Neural cell (in vitro differentiated cells): Measurements from ENCODE around the gene KCNMB2. TPM values are rescaled to one million over a fixed set of nuclear protein-coding genes. Genes with fewer than 3 reads are reported as not detected.

ENCODE experiments used
- H2AFZ ChIP-seq: fragments of 200-600, 300-800 bp; sonication (generic), shearing (Covaris generic); 2 replicates; pipeline ENCODE4 v1.6.0; 2014; ENCODE audit warnings: low read depth, mild to moderate bottlenecking, antibody characterized with exemption, low read length, moderate library complexity
- H3F3A ChIP-seq: fragments of 200-600 bp; shearing (Covaris generic); 2 replicates; pipeline ENCODE4 v1.6.1; 2016; ENCODE audit warnings: mild to moderate bottlenecking, moderate library complexity, mixed read lengths, antibody characterized with exemption, low read length; ENCODE audit not compliant: insufficient read depth, poor library complexity, severe bottlenecking
- H3K27ac ChIP-seq: fragments of 200-600, 300-800 bp; sonication (generic), shearing (Covaris generic); 2 replicates; pipeline ENCODE4 v1.5.1; 2014; ENCODE audit warnings: mild to moderate bottlenecking, low read length, moderate library complexity
- H3K27me3 ChIP-seq: fragments of 300-800, 200-600 bp; sonication (generic), shearing (Covaris generic); 2 replicates; pipeline ENCODE4 v1.6.0; 2014; ENCODE audit warnings: mild to moderate bottlenecking, low read depth, low read length, moderate library complexity; ENCODE audit not compliant: insufficient read depth
- H3K36me3 ChIP-seq: fragments of 300-800, 200-600 bp; sonication (generic), shearing (Covaris generic); 2 replicates; pipeline ENCODE4 v1.5.1; 2014; ENCODE audit warnings: mild to moderate bottlenecking, antibody characterized with exemption, low read length, moderate library complexity; ENCODE audit not compliant: insufficient read depth
- H3K4me2 ChIP-seq: fragments of 300-800, 200-600 bp; sonication (generic), shearing (Covaris generic); 2 replicates; pipeline ENCODE4 v1.6.0; 2014; ENCODE audit warnings: mild to moderate bottlenecking, low read length
- H3K4me3 ChIP-seq: fragments of 300-800, 200-600 bp; sonication (generic), shearing (Covaris generic); 2 replicates; pipeline ENCODE4 v1.5.1; 2014; ENCODE audit warnings: mild to moderate bottlenecking, low read length, moderate library complexity
- H3K79me2 ChIP-seq: fragments of 200-600 bp; shearing (Covaris generic); replicated peaks from 2 replicates; pipeline ENCODE4 v1.6.0; 2014; ENCODE audit warnings: mild to moderate bottlenecking, low read length, moderate library complexity; ENCODE audit not compliant: insufficient read depth
- H3K9ac ChIP-seq: fragments of 300-800, 200-600 bp; sonication (generic), shearing (Covaris generic); 2 replicates; pipeline ENCODE4 v1.6.1; 2016; ENCODE audit warnings: mild to moderate bottlenecking, low read length, mixed read lengths
- H3K9me2 ChIP-seq: fragments of 200-600 bp; shearing (Covaris generic); 2 replicates; pipeline ENCODE4 v1.6.1; 2016; ENCODE audit warnings: mild to moderate bottlenecking, low read length, mixed read lengths; ENCODE audit not compliant: insufficient read depth
- H3K9me3 ChIP-seq: fragments of 200-600, 300-800 bp; sonication (generic), shearing (Covaris generic); 2 replicates; pipeline ENCODE4 v1.6.1; 2016; ENCODE audit warnings: mild to moderate bottlenecking, mixed run types, low read length, moderate library complexity, mixed read lengths
- H4K20me1 ChIP-seq: fragments of 200-600 bp; shearing (Covaris generic); 2 replicates; pipeline ENCODE4 v1.6.1; 2016; ENCODE audit warnings: mild to moderate bottlenecking, mixed run types; ENCODE audit not compliant: insufficient read depth
- EP300 ChIP-seq: fragments of 450-650 bp; conservative IDR thresholded peaks from 2 replicates; pipeline ENCODE4 v1.6.1; 2014; ENCODE audit warnings: antibody characterized with exemption, mild to moderate bottlenecking, moderate library complexity; ENCODE audit not compliant: poor library complexity, severe bottlenecking
- EZH2 ChIP-seq: fragments of 200-600, 300-800 bp; shearing (Covaris generic), sonication (generic); IDR thresholded peaks from 2 replicates; pipeline ENCODE4 v1.6.1; 2014; ENCODE audit warnings: antibody characterized with exemption, low read length, borderline replicate concordance, mild to moderate bottlenecking; ENCODE audit not compliant: insufficient read depth, poor library complexity, severe bottlenecking
- MXI1 ChIP-seq: fragments of 450-650 bp; conservative IDR thresholded peaks from 2 replicates; pipeline ENCODE4 v1.6.1; 2014; ENCODE audit warnings: antibody characterized with exemption, mild to moderate bottlenecking; ENCODE audit not compliant: poor library complexity, severe bottlenecking
- POLR2AphosphoS5 ChIP-seq: IDR thresholded peaks from 2 replicates; pipeline ENCODE4 v1.6.1; 2012
- RAD21 ChIP-seq: fragments of 450-650 bp; conservative IDR thresholded peaks from 2 replicates; pipeline ENCODE4 v1.6.1; 2014; ENCODE audit warnings: antibody characterized with exemption, mild to moderate bottlenecking, moderate library complexity
- SMC3 ChIP-seq: fragments of 450-650 bp; conservative IDR thresholded peaks from 2 replicates; pipeline ENCODE4 v1.6.1; 2014; ENCODE audit warnings: antibody characterized with exemption, mild to moderate bottlenecking, moderate library complexity; ENCODE audit not compliant: poor library complexity
- TAF1 ChIP-seq: IDR thresholded peaks from 2 replicates; pipeline ENCODE4 v1.6.1; 2012; ENCODE audit warnings: low read depth
- polyA plus RNA-seq: library from polyadenylated mRNA; depleted of rRNA; stranded (reverse); fragments of >200 nt; gene quantifications from 2 replicates; pipeline ENCODE4 v1.2.3, GENCODE V29; 2014
- TF ChIP-seq, protein P1 (sequence below): fragments of 450-650 bp; IDR thresholded peaks from 2 replicates; pipeline ENCODE4 v1.5.1; 2014; ENCODE audit warnings: antibody characterized with exemption, mild to moderate bottlenecking, moderate library complexity; ENCODE audit not compliant: poor library complexity, severe bottlenecking
- TF ChIP-seq, protein P2 (sequence below): IDR thresholded peaks from 2 replicates; pipeline ENCODE4 v1.6.1; 2012; ENCODE audit warnings: borderline replicate concordance

Gene KCNMB2
- polyA plus RNA-seq, 1 donor from 2014 or later = 0.93 TPM

DNA sequence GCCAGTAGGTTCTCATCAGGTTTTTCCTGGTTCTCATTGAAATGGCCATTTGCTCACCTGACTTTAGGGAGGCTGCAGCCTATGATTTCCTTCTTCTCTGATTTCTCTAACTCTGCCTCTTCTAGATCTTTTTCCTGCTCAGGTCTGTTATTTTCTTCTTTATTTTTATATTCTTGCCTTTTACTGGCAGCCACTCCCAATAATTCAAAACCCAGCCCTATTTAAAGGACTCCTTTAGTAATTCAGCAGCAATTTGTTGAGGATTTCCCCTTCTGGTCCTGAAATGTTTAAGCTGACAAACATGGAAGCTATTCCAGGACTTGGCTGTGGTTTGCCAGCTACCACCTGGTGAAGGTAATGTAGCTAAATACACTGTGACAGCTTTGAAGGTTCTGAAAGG is 333.8 kb downstream of the KCNMB2 start:
- H3K27ac ChIP-seq = no peak overlapping the region
- TF ChIP-seq EP300 = no peak
- TF ChIP-seq POLR2AphosphoS5 = no peak
- TF ChIP-seq RAD21 = no peak
- no peak for TF ChIP-seq TAF1
- TF ChIP-seq, protein P1, sequence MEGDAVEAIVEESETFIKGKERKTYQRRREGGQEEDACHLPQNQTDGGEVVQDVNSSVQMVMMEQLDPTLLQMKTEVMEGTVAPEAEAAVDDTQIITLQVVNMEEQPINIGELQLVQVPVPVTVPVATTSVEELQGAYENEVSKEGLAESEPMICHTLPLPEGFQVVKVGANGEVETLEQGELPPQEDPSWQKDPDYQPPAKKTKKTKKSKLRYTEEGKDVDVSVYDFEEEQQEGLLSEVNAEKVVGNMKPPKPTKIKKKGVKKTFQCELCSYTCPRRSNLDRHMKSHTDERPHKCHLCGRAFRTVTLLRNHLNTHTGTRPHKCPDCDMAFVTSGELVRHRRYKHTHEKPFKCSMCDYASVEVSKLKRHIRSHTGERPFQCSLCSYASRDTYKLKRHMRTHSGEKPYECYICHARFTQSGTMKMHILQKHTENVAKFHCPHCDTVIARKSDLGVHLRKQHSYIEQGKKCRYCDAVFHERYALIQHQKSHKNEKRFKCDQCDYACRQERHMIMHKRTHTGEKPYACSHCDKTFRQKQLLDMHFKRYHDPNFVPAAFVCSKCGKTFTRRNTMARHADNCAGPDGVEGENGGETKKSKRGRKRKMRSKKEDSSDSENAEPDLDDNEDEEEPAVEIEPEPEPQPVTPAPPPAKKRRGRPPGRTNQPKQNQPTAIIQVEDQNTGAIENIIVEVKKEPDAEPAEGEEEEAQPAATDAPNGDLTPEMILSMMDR = no peak
- no peak for TF ChIP-seq EZH2
- TF ChIP-seq MXI1 = no peak
- no peak for TF ChIP-seq SMC3
- TF ChIP-seq, protein P2, sequence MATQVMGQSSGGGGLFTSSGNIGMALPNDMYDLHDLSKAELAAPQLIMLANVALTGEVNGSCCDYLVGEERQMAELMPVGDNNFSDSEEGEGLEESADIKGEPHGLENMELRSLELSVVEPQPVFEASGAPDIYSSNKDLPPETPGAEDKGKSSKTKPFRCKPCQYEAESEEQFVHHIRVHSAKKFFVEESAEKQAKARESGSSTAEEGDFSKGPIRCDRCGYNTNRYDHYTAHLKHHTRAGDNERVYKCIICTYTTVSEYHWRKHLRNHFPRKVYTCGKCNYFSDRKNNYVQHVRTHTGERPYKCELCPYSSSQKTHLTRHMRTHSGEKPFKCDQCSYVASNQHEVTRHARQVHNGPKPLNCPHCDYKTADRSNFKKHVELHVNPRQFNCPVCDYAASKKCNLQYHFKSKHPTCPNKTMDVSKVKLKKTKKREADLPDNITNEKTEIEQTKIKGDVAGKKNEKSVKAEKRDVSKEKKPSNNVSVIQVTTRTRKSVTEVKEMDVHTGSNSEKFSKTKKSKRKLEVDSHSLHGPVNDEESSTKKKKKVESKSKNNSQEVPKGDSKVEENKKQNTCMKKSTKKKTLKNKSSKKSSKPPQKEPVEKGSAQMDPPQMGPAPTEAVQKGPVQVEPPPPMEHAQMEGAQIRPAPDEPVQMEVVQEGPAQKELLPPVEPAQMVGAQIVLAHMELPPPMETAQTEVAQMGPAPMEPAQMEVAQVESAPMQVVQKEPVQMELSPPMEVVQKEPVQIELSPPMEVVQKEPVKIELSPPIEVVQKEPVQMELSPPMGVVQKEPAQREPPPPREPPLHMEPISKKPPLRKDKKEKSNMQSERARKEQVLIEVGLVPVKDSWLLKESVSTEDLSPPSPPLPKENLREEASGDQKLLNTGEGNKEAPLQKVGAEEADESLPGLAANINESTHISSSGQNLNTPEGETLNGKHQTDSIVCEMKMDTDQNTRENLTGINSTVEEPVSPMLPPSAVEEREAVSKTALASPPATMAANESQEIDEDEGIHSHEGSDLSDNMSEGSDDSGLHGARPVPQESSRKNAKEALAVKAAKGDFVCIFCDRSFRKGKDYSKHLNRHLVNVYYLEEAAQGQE = no peak
- H3K9me3 ChIP-seq = no peaks in the 10 kb centered on the region
- H3K27me3 ChIP-seq = no peaks in the 10 kb centered on the region
- no peaks in the 10 kb centered on the region for H3K9me2 ChIP-seq
- no peaks in the 10 kb centered on the region for H3K79me2 ChIP-seq
- no peak overlapping the region for H2AFZ ChIP-seq
- no peak overlapping the region for H3K4me2 ChIP-seq
- H3F3A ChIP-seq = no peaks in the 10 kb centered on the region
- H3K36me3 ChIP-seq = no peaks in the 10 kb centered on the region
- no peak overlapping the region for H3K9ac ChIP-seq
- no peaks in the 10 kb centered on the region for H4K20me1 ChIP-seq
- H3K4me3 ChIP-seq = no peak overlapping the region

DNA sequence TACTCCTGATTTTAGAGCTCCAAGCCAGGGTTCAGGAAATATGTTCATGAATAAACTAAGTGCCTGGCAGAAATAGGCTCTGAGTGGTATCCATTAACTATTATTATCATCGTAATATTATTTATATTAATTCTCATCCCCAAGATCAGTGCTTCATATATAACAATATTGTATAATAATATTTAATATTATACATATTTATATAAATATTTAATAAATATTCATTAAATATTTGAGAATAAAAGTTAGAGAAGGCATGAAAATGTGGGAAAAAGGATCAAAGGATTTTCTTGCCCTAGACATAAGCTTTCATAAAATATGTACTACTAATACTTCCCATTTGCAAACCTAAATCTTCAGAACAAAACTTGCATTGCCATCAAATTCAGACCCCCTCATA is 338.9 kb downstream of the KCNMB2 start:
- Histone ChIP-seq H3K9ac (no peak overlapping the region), H3K9me2 (no peaks in the 10 kb centered on the region), H3K4me2 (no peak overlapping the region), H2AFZ (no peak overlapping the region), H3K36me3 (no peaks in the 10 kb centered on the region), H3K9me3 (no peaks in the 10 kb centered on the region), H4K20me1 (no peaks in the 10 kb centered on the region), H3K4me3 (no peak overlapping the region), H3K27ac (no peak overlapping the region), H3K79me2 (no peaks in the 10 kb centered on the region), H3F3A (no peaks in the 10 kb centered on the region), H3K27me3 (no peaks in the 10 kb centered on the region)
- no peak for TF ChIP-seq TAF1
- no peak for TF ChIP-seq EP300
- TF ChIP-seq RAD21 = no peak

DNA sequence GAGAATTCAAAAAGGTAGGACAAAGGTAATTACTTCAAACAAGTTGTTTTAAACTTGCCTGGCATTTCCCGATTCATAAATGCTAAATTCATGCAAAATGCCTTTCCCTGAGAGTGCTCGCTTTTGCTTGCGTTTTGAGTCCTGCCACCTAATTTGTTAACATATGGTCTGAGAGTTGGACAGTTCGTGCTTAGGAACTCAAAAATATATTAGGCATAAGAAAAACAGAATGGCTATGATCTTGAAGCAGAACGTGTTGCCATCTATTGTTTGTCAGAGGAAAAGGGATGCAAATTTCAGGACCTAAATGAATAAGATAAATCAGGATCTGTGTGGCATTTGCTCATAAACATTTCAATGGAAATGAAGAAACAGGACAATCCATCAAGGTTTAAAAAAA is 339.6 kb downstream of the KCNMB2 start:
- H3K9me2 ChIP-seq = no peaks in the 10 kb centered on the region
- no peak overlapping the region for H3K9ac ChIP-seq
- no peak overlapping the region for H3K27ac ChIP-seq
- H3K4me3 ChIP-seq = no peak overlapping the region
- H3K36me3 ChIP-seq = no peaks in the 10 kb centered on the region
- H4K20me1 ChIP-seq = no peaks in the 10 kb centered on the region
- H3K79me2 ChIP-seq = no peaks in the 10 kb centered on the region
- no peak overlapping the region for H3K4me2 ChIP-seq
- TF ChIP-seq TAF1 (no peak), EZH2 (no peak), EP300 (no peak), SMC3 (no peak), MXI1 (no peak)
- TF ChIP-seq, protein P2 = no peak
- H3K9me3 ChIP-seq = no peaks in the 10 kb centered on the region
- H3F3A ChIP-seq = no peaks in the 10 kb centered on the region
- H3K27me3 ChIP-seq = no peaks in the 10 kb centered on the region
- H2AFZ ChIP-seq = no peak overlapping the region
